ENCODE data around the gene ADGRL1. TPM values are rescaled to one million over a fixed set of nuclear protein-coding genes. Genes with fewer than 3 reads are reported as not detected.
"Not testable (repeated sequence)": the region's sequence is repeated elsewhere in the genome, so short reads cannot be mapped to it uniquely, and the experiment has no call there.

ADGRL1 gene
- total and polyA plus RNA-seq, 2 donors (not counting 1 experiment from before 2014, with no cell fraction given) = 1.7 to 3.5 TPM

GRCh38 chr19:14187561-14187960 lies 18.4 kb downstream of the ADGRL1 start:
- H3K9ac ChIP-seq (ENCODE audit: insufficient read depth, low read length) = no peak overlapping the region
- TF ChIP-seq CTCF (conservative IDR thresholded peaks at IDR 0.05 in 1 of 2, IDR thresholded peaks at IDR 0.05 in 1 of 2; ENCODE audit: low read depth in 1 of 2, low read length in 2 of 2) (no peak), EZH2 (IDR thresholded peaks at IDR 0.05; ENCODE audit: low read length, missing control alignments) (no peak)
- H3K4me2 ChIP-seq (ENCODE audit: extremely low read depth, insufficient read depth, low read length) = no peak overlapping the region
- H3K79me2 ChIP-seq (ENCODE audit: control insufficient read depth, insufficient read depth, low read length) = no peaks in the 10 kb centered on the region
- no peaks in the 10 kb centered on the region for H3K9me3 ChIP-seq (ENCODE audit: control insufficient read depth, insufficient read depth, low read depth, low read length)
- H3K4me3 ChIP-seq (replicated peaks in 1 of 4; ENCODE audit: control extremely low read depth in 1 of 4, insufficient read depth in 1 of 4, low read depth in 3 of 4, low read length in 4 of 4) = no peak overlapping the region
- H3K27ac ChIP-seq (ENCODE audit: insufficient read depth, low read length) = no peak overlapping the region
- H4K20me1 ChIP-seq (ENCODE audit: control insufficient read depth, extremely low read depth, insufficient read depth, low read length) = no peaks in the 10 kb centered on the region
- H3K4me1 ChIP-seq (ENCODE audit: control insufficient read depth, extremely low read depth, insufficient read depth, low read length) = no peaks in the 10 kb centered on the region
- H2AFZ ChIP-seq (ENCODE audit: low read length) = no peak overlapping the region
- no peaks in the 10 kb centered on the region for H3K27me3 ChIP-seq (ENCODE audit: control insufficient read depth, insufficient read depth, low read length)
- H3K36me3 ChIP-seq (ENCODE audit: control insufficient read depth, insufficient read depth, low read length) = no peaks in the 10 kb centered on the region
- no peak for DNase-seq (ENCODE audit: low read depth in 2 of 2)

GRCh38 chr19:14186684-14187083 lies 19.3 kb downstream of the ADGRL1 start:
- not testable (repeated sequence) for H3K4me1 ChIP-seq (ENCODE audit: control insufficient read depth, extremely low read depth, insufficient read depth, low read length); H3K36me3 ChIP-seq (ENCODE audit: control insufficient read depth, insufficient read depth, low read length); H3K9ac ChIP-seq (ENCODE audit: insufficient read depth, low read length); H3K27ac ChIP-seq (ENCODE audit: insufficient read depth, low read length); H3K4me3 ChIP-seq (replicated peaks in 1 of 4; ENCODE audit: control extremely low read depth in 1 of 4, insufficient read depth in 1 of 4, low read depth in 3 of 4, low read length in 4 of 4); DNase-seq (ENCODE audit: low read depth in 2 of 2); H4K20me1 ChIP-seq (ENCODE audit: control insufficient read depth, extremely low read depth, insufficient read depth, low read length); H2AFZ ChIP-seq (ENCODE audit: low read length); H3K9me3 ChIP-seq (ENCODE audit: control insufficient read depth, insufficient read depth, low read depth, low read length); H3K4me2 ChIP-seq (ENCODE audit: extremely low read depth, insufficient read depth, low read length); H3K27me3 ChIP-seq (ENCODE audit: control insufficient read depth, insufficient read depth, low read length); H3K79me2 ChIP-seq (ENCODE audit: control insufficient read depth, insufficient read depth, low read length)

- not testable (repeated sequence) for H2AFZ ChIP-seq (ENCODE audit: low read length); H3K4me3 ChIP-seq (replicated peaks in 1 of 4; ENCODE audit: control extremely low read depth in 1 of 4, insufficient read depth in 1 of 4, low read depth in 3 of 4, low read length in 4 of 4); H3K4me1 ChIP-seq (ENCODE audit: control insufficient read depth, extremely low read depth, insufficient read depth, low read length); H3K79me2 ChIP-seq (ENCODE audit: control insufficient read depth, insufficient read depth, low read length); H3K4me2 ChIP-seq (ENCODE audit: extremely low read depth, insufficient read depth, low read length); H3K9me3 ChIP-seq (ENCODE audit: control insufficient read depth, insufficient read depth, low read depth, low read length); H3K27ac ChIP-seq (ENCODE audit: insufficient read depth, low read length); H4K20me1 ChIP-seq (ENCODE audit: control insufficient read depth, extremely low read depth, insufficient read depth, low read length); DNase-seq (ENCODE audit: low read depth in 2 of 2); H3K27me3 ChIP-seq (ENCODE audit: control insufficient read depth, insufficient read depth, low read length); H3K36me3 ChIP-seq (ENCODE audit: control insufficient read depth, insufficient read depth, low read length); H3K9ac ChIP-seq (ENCODE audit: insufficient read depth, low read length)
Measured at GRCh38 chr19:14185691-14186090, 20.3 kb downstream of the ADGRL1 start.

- Histone ChIP-seq H3K27me3 (ENCODE audit: control insufficient read depth, insufficient read depth, low read length) (no peaks in the 10 kb centered on the region), H3K4me1 (ENCODE audit: control insufficient read depth, extremely low read depth, insufficient read depth, low read length) (no peaks in the 10 kb centered on the region), H3K27ac (ENCODE audit: insufficient read depth, low read length) (no peak overlapping the region), H2AFZ (ENCODE audit: low read length) (no peak overlapping the region), H3K36me3 (ENCODE audit: control insufficient read depth, insufficient read depth, low read length) (no peaks in the 10 kb centered on the region), H3K4me3 (replicated peaks in 1 of 4; ENCODE audit: control extremely low read depth in 1 of 4, insufficient read depth in 1 of 4, low read depth in 3 of 4, low read length in 4 of 4) (no peak overlapping the region), H3K4me2 (ENCODE audit: extremely low read depth, insufficient read depth, low read length) (no peak overlapping the region), H3K9me3 (ENCODE audit: control insufficient read depth, insufficient read depth, low read depth, low read length) (no peaks in the 10 kb centered on the region), H3K9ac (ENCODE audit: insufficient read depth, low read length) (no peak overlapping the region), H4K20me1 (ENCODE audit: control insufficient read depth, extremely low read depth, insufficient read depth, low read length) (no peaks in the 10 kb centered on the region), H3K79me2 (ENCODE audit: control insufficient read depth, insufficient read depth, low read length) (no peaks in the 10 kb centered on the region)
- no peak for TF ChIP-seq CTCF (conservative IDR thresholded peaks at IDR 0.05 in 1 of 2, IDR thresholded peaks at IDR 0.05 in 1 of 2; ENCODE audit: low read depth in 1 of 2, low read length in 2 of 2)
- TF ChIP-seq EZH2 (IDR thresholded peaks at IDR 0.05; ENCODE audit: low read length, missing control alignments) = no peak
- no peak for DNase-seq (ENCODE audit: low read depth in 2 of 2)
Measured at GRCh38 chr19:14185158-14185557, 20.8 kb downstream of the ADGRL1 start.
